HG03342 (cell line): Measurements from ENCODE around the gene SCGB1D2.
"Not testable (repeated sequence)": the region's sequence is repeated elsewhere in the genome, so short reads cannot be mapped to it uniquely, and the experiment has no call there.

Experiments used
- ATAC-seq: cut with Tn5 transposase; IDR thresholded peaks from one replicate; pipeline ENCODE4 v1.9.1; 2021; ENCODE audit warnings: mild to moderate bottlenecking, moderate library complexity; ENCODE audit not compliant: unreplicated experiment

The SCGB1D2 gene

DNA sequence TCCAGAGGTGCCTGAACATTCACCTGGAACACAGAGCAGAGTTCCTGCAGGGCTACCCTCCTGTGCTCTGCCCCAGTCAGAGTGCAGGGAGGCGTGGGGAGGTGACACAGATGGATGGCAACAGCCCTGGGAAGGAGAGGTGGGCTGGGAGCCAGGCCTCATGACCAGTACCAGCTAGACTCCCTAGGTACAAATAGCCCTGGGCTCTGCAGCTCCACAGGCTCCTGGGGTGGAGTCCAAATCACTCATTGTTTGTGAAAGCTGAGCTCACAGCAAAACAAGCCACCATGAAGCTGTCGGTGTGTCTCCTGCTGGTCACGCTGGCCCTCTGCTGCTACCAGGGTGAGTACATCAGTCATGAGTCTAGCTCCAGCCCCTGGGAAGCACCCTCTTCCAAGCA, at the start of gene SCGB1D2:
TSS of gene SCGB1D2 (plus strand) at position 219 of the 400 bp plus-strand sequence. CDS start at position 288, 69 bp downstream.
- no peak for ATAC-seq

- ATAC-seq, result no peak
These were observed 48.1 kb upstream of the SCGB1D2 start for GRCh38 chr11:62193952-62194351.

GRCh38 chr11:62195010-62195409, 47.0 kb upstream of the SCGB1D2 start:
- ATAC-seq, result not testable (repeated sequence)

DNA sequence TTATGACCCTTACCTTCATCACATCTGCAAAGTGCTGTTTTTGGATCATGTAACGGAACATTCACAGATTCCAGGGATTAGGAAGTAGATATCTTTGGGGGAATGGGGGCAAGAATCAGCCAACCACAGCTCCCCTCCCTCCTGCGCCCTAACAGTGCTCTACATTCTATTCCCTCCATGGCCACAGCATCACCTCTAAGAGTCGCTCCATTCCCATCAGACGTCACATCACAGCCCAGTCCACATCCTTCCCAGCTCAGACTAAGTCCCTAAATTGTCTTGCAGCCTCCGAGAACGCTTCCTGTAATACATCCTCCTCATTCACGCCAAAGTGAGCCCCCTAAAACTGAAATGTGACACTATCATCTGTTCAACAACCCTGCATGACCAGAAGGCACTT, 46.1 kb upstream of the SCGB1D2 start:
- ATAC-seq, result no peak

GRCh38 chr11:62197400-62197799, 44.6 kb upstream of the SCGB1D2 start:
- not testable (repeated sequence) for ATAC-seq

DNA sequence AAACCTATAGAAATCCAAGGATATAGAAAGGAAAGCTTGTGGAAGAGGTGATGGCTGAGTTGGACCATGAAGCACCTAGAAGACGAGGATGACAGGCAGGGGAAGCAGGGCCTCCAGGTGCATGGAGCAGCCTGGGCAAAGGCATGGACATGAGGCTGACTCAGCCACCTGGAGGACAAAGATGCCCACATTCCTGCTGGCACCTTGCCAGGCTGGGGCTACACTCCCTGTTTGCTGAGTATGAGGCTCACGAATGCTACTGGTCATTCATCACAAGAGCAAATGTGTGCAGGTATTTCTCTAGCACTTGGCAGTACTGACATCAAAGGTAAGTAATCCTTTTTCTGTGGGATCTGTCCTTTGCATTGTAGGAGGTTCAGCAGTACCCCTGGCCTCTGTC, 40.7 kb upstream of the SCGB1D2 start:
- ATAC-seq, result no peak

- ATAC-seq, result no peak
These were observed 39.1 kb upstream of the SCGB1D2 start for GRCh38 chr11:62202910-62203309.

GRCh38 chr11:62204430-62204829, 37.6 kb upstream of the SCGB1D2 start:
- ATAC-seq, result no peak

DNA sequence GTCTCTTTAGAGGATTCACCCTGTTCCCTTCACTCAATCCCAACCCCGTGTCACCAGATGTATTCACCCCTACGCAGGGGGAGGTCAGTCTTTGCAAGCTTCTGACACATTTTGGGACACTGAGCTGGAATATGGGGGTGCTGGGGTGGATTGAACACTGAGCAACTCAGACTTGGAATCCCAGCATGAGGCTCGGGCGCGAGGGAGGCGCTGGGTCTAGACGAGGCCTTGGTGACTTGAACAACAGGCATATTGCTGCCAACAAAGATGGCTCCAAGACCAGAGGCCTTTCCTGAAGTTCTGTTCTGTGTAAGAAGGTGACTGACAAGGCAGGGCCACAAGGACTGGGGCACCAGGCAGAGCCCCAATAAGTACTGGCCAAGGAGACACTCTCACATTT, 36.6 kb upstream of the SCGB1D2 start:
- no peak for ATAC-seq

GRCh38 chr11:62206276-62207066, 35.6 kb upstream of the SCGB1D2 start:
- not testable (repeated sequence) for ATAC-seq

DNA sequence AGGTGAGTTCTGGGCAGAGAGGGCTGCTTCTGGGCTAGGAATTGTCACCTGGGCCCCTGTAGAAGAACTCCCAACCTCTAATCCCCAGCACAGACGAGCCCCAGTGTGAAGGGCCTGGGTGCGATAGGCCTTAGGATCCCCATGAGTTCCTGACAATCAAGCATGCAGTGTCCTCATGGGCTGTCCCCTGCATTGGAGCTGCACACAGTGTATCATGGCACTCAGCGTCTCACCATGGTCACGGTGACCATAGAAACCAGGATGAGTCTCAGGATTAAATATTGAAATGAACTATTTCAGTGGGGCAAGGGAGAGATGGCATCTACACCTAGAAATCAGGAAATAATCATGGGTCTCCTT, 33.3 kb upstream of the SCGB1D2 start:
- no peak for ATAC-seq

GRCh38 chr11:62217191-62217748, 24.8 kb upstream of the SCGB1D2 start:
- ATAC-seq, result no peak

- no peak for ATAC-seq
These were observed 20.5 kb upstream of the SCGB1D2 start for GRCh38 chr11:62221498-62221897.

- no peak for ATAC-seq
These were observed 18.9 kb upstream of the SCGB1D2 start for GRCh38 chr11:62223095-62223494.

GRCh38 chr11:62233730-62234129, 8.3 kb upstream of the SCGB1D2 start:
- no peak for ATAC-seq

GRCh38 chr11:62236187-62236586, 5.9 kb upstream of the SCGB1D2 start:
- ATAC-seq, result no peak

DNA sequence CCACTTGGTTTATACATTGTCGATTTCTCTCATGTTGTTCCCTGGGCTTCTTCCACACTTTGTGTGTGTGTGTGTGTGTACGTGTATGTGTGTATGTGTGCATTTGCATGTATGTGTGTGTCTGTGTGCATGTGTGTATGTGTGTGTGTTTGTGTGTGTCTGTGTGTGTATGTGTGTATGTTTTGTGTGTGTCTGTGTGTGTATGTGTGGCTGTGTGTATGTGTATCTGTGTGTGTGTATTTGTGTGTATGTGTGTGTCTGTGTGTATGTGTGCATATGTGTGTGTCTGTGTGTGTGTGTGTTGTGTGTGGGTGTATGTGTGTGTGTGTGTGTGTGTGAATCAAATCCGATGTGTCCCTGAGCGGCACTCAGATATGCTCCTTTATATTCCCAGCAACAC, 4.5 kb upstream of the SCGB1D2 start:
- no peak for ATAC-seq

DNA sequence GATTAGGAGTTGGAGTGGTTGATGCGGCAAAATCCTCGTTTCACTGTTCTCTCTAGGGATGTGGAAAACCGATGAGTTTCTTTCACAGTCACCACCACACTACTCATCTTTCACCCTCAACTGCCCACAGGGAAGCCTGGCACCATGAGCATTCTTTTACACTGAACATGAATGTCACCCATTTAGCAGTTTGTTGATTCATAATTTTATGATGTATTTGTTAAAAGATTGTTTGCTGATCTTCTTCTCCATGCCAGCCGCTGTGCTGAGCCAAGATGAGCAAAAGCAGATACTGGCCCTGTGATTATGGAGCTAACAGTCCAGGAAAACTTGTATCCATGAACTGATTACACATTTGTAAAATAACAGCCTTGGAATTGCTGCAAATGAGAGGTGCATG, 3.9 kb upstream of the SCGB1D2 start:
- ATAC-seq, result no peak

- ATAC-seq, result no peak
These were observed 944 bp upstream of the SCGB1D2 start for GRCh38 chr11:62241095-62241494.

GRCh38 chr11:62245271-62245753, 3.3 kb downstream of the SCGB1D2 start:
- ATAC-seq, result no peak

DNA sequence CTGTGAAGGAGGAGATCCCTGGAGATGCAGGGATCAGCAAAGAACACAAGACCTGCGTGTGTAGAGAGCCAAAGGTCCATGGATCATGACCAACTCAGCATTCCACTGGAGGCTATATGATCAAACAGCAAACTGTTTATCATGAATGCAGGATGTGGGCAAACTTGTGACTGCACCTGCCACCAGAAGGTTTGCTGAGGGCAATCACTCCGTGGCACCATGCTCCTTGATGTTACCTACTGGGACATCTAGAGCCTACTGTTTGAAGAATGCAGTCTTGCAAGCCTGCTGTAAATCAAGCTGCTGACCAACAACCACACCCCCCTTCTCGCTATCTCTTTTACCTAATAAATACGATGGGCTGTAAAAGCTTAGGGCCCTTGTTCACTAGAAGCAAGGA, 9.7 kb downstream of the SCGB1D2 start:
- no peak for ATAC-seq

- no peak for ATAC-seq
These were observed 12.0 kb downstream of the SCGB1D2 start for GRCh38 chr11:62253999-62254542.
